Activated CD4-positive, alpha-beta T cell treated with anti-CD3 and anti-CD28 coated beads for 1 hour (primary cell): ENCODE results near the gene PRG3.
"Not testable (repeated sequence)": the region's sequence is repeated elsewhere in the genome, so short reads cannot be mapped to it uniquely, and the experiment has no call there.

Experiments
- DNase-seq: peaks from one replicate; pipeline ENCODE4 v3.0.0-alpha.2; 2020

PRG3 gene

DNA sequence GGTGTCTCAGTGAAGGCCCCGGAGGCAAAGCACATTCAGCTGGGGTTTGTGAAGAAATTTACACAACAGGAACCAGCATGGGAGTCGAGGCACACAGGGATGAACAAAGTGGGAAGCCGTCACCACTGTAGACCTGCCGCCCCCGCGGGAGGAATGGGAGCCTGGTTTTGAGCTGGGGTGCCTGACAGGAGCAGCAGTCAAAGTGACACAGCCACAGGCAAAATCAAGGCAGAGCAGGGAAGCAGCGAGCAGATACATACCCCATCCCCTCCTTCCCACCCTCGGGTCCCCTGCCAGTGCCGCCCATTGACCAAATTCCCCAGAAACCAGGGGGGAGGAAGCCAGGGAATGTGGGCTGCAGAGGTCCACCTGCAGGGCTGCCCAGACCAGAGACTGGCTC, 22.0 kb downstream of the PRG3 start:
- DNase-seq = no peak

- no peak for DNase-seq
These were observed 22.4 kb downstream of the PRG3 start for GRCh38 chr11:57358543-57358961.

GRCh38 chr11:57357856-57358255, 23.1 kb downstream of the PRG3 start:
- DNase-seq = no peak

DNA sequence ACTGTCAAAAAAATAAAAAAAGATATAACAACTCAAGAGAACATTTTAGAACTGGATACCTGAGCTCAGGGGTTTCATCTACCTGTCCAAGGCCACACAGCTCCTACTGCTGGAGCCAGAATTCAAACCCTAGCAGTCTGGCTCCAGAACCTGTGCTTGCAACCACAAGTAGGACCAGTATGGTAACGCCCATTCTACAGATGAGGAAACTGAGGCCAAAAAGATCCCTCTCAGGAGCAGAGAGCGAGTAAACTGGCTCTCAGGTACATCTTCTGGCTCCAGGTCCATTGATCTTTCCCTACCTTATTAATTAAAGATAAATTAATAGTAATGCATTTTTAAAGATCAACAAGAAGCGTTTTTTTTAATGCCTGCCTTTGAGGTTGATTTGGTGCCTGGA, 23.6 kb downstream of the PRG3 start:
- DNase-seq = no peak

- DNase-seq = no peak
These were observed 24.7 kb downstream of the PRG3 start for GRCh38 chr11:57356268-57356667.

GRCh38 chr11:57354699-57355098, 26.3 kb downstream of the PRG3 start:
- no peak for DNase-seq

DNA sequence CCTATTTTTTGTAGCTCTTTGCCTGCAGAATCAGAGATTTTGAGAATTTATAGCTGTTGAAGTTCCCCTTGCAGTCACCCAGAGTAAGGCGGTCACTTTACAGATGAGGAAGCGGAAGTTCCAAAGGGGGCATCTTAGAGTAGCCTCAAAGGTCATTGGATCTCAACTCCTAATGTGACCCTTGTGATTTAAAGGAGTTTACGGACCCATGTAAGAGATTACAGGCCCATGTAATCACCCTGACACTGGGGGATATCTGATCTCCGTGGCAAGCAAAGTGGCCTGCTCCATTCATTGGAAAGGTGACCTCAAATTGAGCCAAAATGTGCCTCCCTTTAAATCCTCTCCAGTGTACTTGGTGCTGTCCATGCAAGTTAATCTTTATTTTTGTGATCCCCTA, 27.1 kb downstream of the PRG3 start:
- DNase-seq = no peak

DNA sequence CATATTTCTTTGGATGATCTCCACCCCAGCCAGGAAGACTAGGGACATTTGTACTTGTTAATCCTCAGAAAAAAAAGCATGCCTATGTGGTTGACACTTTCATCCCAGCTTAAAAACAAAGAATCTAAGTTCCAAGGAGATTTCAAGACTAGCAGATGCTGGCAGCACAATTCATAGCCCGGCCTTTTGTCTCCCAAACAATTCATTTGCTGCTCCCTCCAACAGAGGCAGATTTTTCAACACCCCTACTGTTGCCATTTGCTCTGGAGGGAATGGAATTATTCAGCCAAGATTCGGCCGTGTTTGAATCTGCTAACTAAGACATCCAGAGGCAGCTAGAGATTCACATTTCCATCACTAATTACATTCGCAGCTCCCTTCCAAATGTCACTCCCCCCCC, 27.5 kb downstream of the PRG3 start:
- no peak for DNase-seq

GRCh38 chr11:57353036-57353435, 27.9 kb downstream of the PRG3 start:
- no peak for DNase-seq

DNA sequence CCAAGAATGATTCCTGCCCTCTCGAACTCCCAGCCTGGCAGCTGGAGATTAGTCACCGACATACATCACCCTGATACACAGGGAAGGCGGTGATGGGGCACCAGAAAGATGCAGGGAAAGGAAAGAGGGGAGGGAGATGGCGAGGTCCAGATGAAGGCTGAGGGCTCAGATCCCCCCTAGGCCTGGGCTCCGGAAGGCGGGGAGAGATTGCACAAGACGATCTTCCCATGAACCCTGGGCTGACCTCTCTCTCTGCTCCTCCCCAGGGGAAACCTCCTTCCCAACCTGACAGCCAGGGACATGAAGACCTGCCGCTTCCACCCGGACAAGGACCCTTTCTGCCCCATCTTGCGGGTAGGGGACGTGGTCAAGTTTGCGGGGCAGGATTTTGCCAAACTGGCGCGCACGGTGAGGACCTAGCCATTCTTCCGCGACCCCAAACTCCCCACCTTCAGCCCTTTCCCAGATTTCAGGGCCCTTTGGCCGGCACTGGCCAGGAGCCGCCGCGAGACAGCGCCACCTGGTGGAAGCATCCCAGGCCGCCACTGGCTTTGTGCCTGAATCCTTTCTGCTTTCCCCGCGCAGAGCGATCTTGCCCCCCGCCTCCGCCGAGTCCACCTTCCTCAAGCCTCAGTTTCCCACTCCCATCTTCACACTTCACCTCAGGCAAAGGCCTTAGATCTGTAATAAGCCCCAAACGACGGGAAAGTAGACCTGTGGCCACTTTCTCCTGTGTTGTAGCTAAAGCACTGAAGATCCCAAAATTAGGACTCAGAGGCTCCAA, 31.3 kb downstream of the PRG3 start:
- peak; percentile 34 for DNase-seq

DNA sequence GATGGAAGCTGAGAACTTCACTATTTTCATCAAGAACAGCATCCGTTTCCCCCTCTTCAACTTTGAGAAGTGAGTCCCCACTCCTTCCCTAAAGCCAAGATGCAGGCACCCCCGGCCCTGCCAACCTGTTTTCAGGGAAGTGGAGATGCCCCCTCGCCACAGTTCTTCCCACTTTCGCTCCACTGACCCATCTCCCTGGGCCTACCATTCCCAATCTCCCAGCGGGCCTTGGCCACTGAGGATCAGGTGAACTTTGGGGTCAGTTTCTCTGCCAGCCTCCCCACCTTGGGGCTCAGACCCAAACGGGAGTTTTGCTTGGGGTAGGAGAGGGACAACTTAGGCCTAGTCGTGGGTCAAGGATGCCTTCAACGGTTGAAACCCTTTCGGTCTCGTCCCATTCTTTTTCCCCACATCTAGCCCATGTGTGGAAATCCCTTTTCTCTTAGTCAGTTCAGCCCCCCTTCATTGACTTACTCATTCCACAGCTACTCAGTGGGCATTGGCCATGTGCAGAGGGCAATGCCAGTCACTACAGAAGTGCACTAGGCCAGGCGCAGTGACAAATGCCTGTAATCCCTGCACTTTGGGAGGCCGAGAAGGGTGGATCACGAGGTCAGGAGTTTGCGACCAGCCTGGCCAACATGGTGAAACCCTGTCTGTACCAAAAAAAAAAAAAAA, 32.2 kb downstream of the PRG3 start:
- no peak for DNase-seq

DNA sequence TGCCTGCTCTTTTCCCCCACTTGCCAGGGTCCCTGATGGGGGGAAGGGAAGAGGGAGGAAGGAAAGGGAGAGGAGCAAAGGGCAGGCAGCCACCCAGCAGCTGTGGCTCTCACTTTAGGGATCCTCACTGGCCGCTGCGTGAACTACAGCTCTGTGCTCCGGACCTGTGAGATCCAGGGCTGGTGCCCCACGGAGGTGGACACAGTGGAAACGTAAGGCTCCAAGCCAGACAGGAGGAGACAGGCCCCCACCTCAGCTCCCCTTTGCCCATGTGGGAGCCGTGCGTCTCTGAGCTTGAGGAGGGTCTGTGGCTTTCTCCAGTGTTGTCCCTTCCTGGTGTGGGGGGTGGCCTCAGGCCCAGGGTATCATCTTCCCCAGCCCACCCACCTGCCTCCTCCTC, 32.9 kb downstream of the PRG3 start:
- DNase-seq = no peak

DNA sequence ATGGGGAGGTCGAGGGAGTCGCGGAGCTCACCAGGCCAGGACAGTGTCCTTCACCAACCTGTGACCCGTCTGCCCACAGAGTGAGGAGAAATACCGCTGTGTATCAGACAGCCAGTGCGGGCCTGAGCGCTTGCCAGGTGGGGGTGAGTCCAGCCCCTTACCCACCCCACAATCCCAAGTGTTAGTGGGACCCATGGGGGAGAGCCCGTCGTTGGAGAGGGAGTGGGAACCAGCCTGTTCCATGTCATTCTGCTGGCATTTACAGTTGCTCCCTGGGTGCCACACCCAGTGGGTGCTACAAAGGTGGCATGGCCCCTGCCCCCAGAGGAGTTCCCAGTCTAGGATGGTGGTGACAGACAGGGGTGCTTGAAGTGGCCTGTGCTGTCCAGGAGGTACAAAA, 33.6 kb downstream of the PRG3 start:
- DNase-seq = no peak

GRCh38 chr11:57345555-57346211, 35.3 kb downstream of the PRG3 start:
- peak; percentile 61 for DNase-seq

- DNase-seq = no peak
These were observed 36.1 kb downstream of the PRG3 start for GRCh38 chr11:57344826-57345225.

GRCh38 chr11:57343825-57344224, 37.1 kb downstream of the PRG3 start:
- no peak for DNase-seq

DNA sequence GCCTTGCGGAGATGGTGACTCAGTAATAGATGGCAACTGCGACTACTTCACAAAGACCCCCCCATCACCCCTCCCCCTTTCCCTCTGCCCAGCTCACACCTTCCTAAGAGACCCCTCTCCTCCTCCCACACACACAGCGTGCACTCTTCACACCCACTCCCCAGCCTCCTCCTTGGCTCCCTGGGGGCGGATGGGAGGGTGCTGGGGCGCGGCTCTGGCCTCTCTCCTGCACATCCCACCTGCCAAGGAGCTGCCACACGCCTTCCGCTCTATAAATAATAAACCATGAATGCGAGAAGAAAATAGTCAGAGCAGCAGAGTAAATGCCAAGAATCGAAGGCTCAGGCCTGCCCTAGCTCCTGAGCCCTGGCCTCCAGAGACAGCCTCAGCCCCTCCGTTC, 38.2 kb downstream of the PRG3 start:
- DNase-seq = no peak

- no peak for DNase-seq
These were observed 39.6 kb downstream of the PRG3 start for GRCh38 chr11:57341250-57341808.

DNA sequence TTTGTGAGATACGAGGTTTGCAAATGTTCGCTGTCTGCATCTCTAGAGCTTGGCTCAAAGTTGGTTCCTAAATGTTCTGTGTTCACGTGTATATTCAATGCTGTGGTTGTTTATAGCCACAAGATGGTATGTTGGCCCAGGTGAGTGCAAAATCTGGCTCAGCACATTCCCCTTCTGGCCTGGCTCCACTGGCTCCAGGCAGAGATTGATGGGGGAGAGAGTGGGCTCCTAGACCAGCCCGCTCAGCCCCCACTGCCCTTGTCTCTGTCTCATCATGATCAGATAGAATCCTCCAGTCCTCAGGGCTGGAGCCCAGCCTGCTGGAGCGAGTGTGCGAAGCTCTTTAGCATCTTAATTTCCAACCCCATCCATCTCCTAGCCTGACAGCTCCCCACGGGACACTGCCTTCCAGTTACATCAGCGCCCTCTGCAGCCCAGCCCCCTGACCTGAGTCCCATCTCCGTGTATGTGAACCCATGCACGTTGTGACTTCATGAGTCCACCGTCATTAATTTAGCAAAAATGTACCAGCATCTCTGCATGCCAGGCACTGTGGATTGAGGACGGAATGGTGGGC, 40.8 kb downstream of the PRG3 start:
- DNase-seq = no peak

GRCh38 chr11:57339328-57339727, 41.6 kb downstream of the PRG3 start:
- no peak for DNase-seq

- no peak for DNase-seq
These were observed 42.8 kb downstream of the PRG3 start, which contains the start of gene P2RX3 for GRCh38 chr11:57338142-57338541. P2RX3 (plus strand) TSS chr11:57338352; CDS start chr11:57338551, 199 bp downstream.

- not testable (repeated sequence) for DNase-seq
These were observed 44.1 kb downstream of the PRG3 start for GRCh38 chr11:57336856-57337255.

GRCh38 chr11:57336111-57336666, 44.8 kb downstream of the PRG3 start:
- DNase-seq = no peak
